ENCODE data around the gene MYL11.
A peak's percentile ranks its signal among the peaks of the same experiment; 100 is the strongest.

The MYL11 gene

DNA sequence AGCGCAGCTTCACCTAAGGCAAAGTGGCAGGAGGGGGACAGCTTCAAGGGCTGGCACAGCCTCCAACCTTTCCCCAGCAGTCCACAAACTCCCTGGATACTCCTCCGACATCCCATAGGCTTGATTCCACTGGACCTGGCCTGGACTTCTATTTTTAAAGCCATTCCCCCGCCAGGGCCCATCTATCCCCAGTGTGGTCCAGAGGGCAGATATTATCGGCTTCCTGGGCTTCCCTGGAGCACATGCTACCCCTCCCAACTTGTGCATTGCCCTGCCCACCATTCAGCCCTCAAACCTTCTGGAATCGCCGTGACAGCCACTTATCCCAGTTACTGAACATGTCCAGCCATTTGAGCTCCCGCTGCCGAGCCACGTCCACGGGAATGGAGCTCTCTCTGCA, 9.4 kb upstream of the MYL11 start:
- no peaks in the 10 kb centered on the region for H3K9me3 ChIP-seq (ENCODE audit: insufficient read depth, low read length, severe bottlenecking)
- H3K27ac ChIP-seq (ENCODE audit: low read length) = no peak overlapping the region
- no peaks in the 10 kb centered on the region for H3K27me3 ChIP-seq (ENCODE audit: insufficient read depth, low read length, poor library complexity)
- H4K20me1 ChIP-seq (ENCODE audit: insufficient read depth, low read length) = peaks cover 30% of the 10 kb centered on the region
- H3K9ac ChIP-seq (ENCODE audit: low read depth, low read length) = no peak overlapping the region
- H3K4me2 ChIP-seq (ENCODE audit: insufficient read depth, low read length) = 0 out of 2 replicates have a peak overlapping the region, but pooled peaks have one; percentile 21
- DNase-seq (no peak), ATAC-seq (ENCODE audit: insufficient read depth, low read depth) (no peak)
- H3K4me1 ChIP-seq (ENCODE audit: insufficient read depth, low read length) = peaks cover 40% of the 10 kb centered on the region
- H3K36me3 ChIP-seq (ENCODE audit: insufficient read depth, low read length) = peaks cover 62% of the 10 kb centered on the region
- H3K4me3 ChIP-seq (ENCODE audit: low read depth in 1 of 2, low read length in 2 of 2) = no peak overlapping the region
- H2AFZ ChIP-seq (ENCODE audit: low read depth, low read length) = no peak overlapping the region
- peaks cover 88% of the 10 kb centered on the region for H3K79me2 ChIP-seq (ENCODE audit: insufficient read depth, low read length)
- TF ChIP-seq, protein P1, sequence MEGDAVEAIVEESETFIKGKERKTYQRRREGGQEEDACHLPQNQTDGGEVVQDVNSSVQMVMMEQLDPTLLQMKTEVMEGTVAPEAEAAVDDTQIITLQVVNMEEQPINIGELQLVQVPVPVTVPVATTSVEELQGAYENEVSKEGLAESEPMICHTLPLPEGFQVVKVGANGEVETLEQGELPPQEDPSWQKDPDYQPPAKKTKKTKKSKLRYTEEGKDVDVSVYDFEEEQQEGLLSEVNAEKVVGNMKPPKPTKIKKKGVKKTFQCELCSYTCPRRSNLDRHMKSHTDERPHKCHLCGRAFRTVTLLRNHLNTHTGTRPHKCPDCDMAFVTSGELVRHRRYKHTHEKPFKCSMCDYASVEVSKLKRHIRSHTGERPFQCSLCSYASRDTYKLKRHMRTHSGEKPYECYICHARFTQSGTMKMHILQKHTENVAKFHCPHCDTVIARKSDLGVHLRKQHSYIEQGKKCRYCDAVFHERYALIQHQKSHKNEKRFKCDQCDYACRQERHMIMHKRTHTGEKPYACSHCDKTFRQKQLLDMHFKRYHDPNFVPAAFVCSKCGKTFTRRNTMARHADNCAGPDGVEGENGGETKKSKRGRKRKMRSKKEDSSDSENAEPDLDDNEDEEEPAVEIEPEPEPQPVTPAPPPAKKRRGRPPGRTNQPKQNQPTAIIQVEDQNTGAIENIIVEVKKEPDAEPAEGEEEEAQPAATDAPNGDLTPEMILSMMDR (IDR thresholded peaks at IDR 0.05; ENCODE audit: borderline replicate concordance, extremely low read depth, low read length, poor library complexity, severe bottlenecking) = no peak
- TF ChIP-seq EZH2 (IDR thresholded peaks at IDR 0.05; ENCODE audit: borderline replicate concordance, low read depth, low read length, severe bottlenecking) = no peak

DNA sequence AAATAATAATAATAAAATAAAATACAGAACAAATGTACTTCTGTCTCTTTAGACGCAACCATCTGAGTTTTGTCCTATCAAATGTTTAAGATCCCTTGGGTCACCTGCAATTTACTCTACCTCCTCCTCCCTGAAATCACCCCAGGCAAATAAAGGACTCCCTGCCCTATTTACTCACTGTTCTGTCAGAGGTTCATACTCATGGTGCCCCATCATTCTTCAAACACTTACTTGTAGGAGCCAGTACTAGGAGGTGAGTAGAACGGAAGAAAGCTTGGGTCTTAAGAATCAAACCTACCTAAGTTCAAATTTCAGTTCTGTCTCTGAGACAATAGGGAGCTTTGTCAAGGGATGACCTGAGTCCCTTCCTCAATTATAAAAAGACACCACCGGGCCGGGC, 8.1 kb upstream of the MYL11 start:
- H3K4me1 ChIP-seq (ENCODE audit: insufficient read depth, low read length) = peaks cover 45% of the 10 kb centered on the region
- peaks cover 52% of the 10 kb centered on the region for H3K36me3 ChIP-seq (ENCODE audit: insufficient read depth, low read length)
- no peak overlapping the region for H2AFZ ChIP-seq (ENCODE audit: low read depth, low read length)
- H3K9ac ChIP-seq (ENCODE audit: low read depth, low read length) = peak overlapping the region; percentile 77; the same call in 1 of the 2 replicates
- H3K27ac ChIP-seq (ENCODE audit: low read length) = no peak overlapping the region
- peaks cover 30% of the 10 kb centered on the region for H4K20me1 ChIP-seq (ENCODE audit: insufficient read depth, low read length)
- H3K79me2 ChIP-seq (ENCODE audit: insufficient read depth, low read length) = peaks cover 78% of the 10 kb centered on the region
- TF ChIP-seq, protein P1 (IDR thresholded peaks at IDR 0.05; ENCODE audit: borderline replicate concordance, extremely low read depth, low read length, poor library complexity, severe bottlenecking) = no peak
- no peak for TF ChIP-seq EZH2 (IDR thresholded peaks at IDR 0.05; ENCODE audit: borderline replicate concordance, low read depth, low read length, severe bottlenecking)
- peak overlapping the region; percentile 86 for H3K4me2 ChIP-seq (ENCODE audit: insufficient read depth, low read length)
- H3K4me3 ChIP-seq (ENCODE audit: low read depth in 1 of 2, low read length in 2 of 2) = peak overlapping the region in 1 of 2 experiments; percentile 73; a peak in 2 of 4 replicates
- no peaks in the 10 kb centered on the region for H3K27me3 ChIP-seq (ENCODE audit: insufficient read depth, low read length, poor library complexity)
- no peaks in the 10 kb centered on the region for H3K9me3 ChIP-seq (ENCODE audit: insufficient read depth, low read length, severe bottlenecking)
- no peak for DNase-seq
- ATAC-seq (ENCODE audit: insufficient read depth, low read depth) = no peak

DNA sequence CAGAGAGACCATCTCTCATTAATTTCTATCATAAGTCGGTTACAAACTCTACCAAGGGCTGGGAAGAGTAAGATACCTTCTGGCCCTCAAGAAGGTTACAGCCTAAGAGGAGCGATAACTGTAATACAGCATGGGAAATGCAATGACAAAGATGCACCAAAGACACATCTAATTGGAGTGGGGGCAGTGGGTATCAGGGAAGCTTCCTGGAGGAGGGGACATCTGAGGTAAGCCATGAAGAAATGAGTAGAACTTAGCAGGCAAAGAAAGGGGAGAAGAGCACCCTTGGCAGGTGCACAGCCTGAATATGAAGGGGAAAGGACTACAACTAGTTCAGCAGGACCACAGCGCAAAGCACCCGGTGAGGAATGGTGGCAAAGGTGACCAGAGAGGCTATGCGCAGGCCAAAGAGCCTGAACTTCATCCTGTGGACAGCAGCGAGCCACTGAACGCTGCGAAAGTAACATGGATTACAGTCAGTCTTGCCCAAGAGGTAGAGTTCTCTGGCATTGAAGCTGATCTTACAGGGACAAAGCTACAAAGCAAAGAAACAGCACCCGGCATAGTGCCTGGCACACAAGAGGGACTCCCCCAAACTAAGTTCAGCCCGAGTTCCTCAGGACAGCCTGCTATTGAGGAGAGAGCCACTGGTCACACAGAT, 7.1 kb upstream of the MYL11 start:
- Histone ChIP-seq H3K4me2 (ENCODE audit: insufficient read depth, low read length) (peak overlapping the region; percentile 86), H3K9ac (ENCODE audit: low read depth, low read length) (peak overlapping the region; percentile 77), H2AFZ (ENCODE audit: low read depth, low read length) (no peak overlapping the region), H3K4me3 (ENCODE audit: low read depth in 1 of 2, low read length in 2 of 2) (peak overlapping the region in 1 of 2 experiments; percentile 73; a peak in 3 of 4 replicates), H3K4me1 (ENCODE audit: insufficient read depth, low read length) (peaks cover 51% of the 10 kb centered on the region), H3K36me3 (ENCODE audit: insufficient read depth, low read length) (peaks cover 48% of the 10 kb centered on the region), H3K9me3 (ENCODE audit: insufficient read depth, low read length, severe bottlenecking) (no peaks in the 10 kb centered on the region), H3K27ac (ENCODE audit: low read length) (peak overlapping the region; percentile 46), H4K20me1 (ENCODE audit: insufficient read depth, low read length) (peaks cover 30% of the 10 kb centered on the region), H3K27me3 (ENCODE audit: insufficient read depth, low read length, poor library complexity) (no peaks in the 10 kb centered on the region), H3K79me2 (ENCODE audit: insufficient read depth, low read length) (peaks cover 74% of the 10 kb centered on the region)
- DNase-seq = no peak
- ATAC-seq (ENCODE audit: insufficient read depth, low read depth) = no peak
- no peak for TF ChIP-seq EZH2 (IDR thresholded peaks at IDR 0.05; ENCODE audit: borderline replicate concordance, low read depth, low read length, severe bottlenecking)
- TF ChIP-seq, protein P1 (IDR thresholded peaks at IDR 0.05; ENCODE audit: borderline replicate concordance, extremely low read depth, low read length, poor library complexity, severe bottlenecking) = no peak
